GM19467 (cell line): Measurements from ENCODE around the gene TSPAN1.

ENCODE experiments used
- ATAC-seq: cut with Tn5 transposase; IDR thresholded peaks from one replicate; pipeline ENCODE4 v1.9.1; 2021; ENCODE audit warnings: mild to moderate bottlenecking, moderate library complexity; ENCODE audit not compliant: unreplicated experiment

TSPAN1 gene

GRCh38 chr1:46186076-46186475, 11.2 kb downstream of the TSPAN1 start:
- no peak for ATAC-seq

GRCh38 chr1:46187106-46187869, 12.4 kb downstream of the TSPAN1 start:
- no peak for ATAC-seq

- no peak for ATAC-seq
These were observed 13.6 kb downstream of the TSPAN1 start for GRCh38 chr1:46188295-46189030.

DNA sequence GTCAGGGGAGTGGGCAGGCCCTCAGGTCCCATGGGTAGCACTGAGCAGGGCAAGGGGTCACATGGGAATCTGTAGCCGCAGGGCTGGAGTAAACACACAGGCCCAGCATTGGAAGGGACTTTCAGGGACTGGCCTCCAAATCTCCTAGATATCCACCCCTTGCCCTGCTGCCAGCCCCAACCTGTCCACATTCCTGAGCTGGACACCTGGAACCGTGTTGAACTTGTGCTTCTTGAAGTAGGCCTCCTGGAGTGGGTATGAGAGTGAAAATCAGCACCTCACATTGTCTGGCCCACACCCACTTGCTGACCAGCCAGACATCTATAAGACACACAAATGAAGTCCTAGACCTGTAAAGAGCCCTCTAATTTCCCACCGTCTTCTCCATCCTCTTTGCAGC, 15.7 kb downstream of the TSPAN1 start:
- no peak for ATAC-seq

- no peak for ATAC-seq
These were observed 16.3 kb downstream of the TSPAN1 start for GRCh38 chr1:46191033-46191701.

- no peak for ATAC-seq
These were observed 17.3 kb downstream of the TSPAN1 start for GRCh38 chr1:46192171-46192570.

DNA sequence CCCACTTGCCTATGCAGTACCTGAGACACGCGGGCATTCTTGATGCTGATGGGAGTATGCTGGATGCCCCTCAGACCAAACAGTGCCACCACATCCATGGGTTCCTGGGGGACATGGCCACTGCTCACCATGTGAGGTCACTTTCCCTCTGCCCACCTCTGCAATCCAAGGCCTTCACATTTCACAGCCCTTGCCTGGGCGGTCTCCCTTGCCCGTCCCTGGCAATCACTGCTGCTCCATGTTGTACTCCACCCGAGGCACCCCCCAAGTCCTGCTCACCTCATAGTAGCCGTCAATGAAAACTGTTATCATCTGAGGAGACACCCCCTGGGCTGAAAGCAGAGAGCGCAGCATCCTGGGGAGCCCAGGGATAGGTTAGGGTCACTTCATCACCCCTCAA, 18.4 kb downstream of the TSPAN1 start:
- ATAC-seq = no peak

GRCh38 chr1:46193984-46194570, 19.2 kb downstream of the TSPAN1 start:
- ATAC-seq = no peak

- no peak for ATAC-seq
These were observed 19.8 kb downstream of the TSPAN1 start for GRCh38 chr1:46194641-46195193.

DNA sequence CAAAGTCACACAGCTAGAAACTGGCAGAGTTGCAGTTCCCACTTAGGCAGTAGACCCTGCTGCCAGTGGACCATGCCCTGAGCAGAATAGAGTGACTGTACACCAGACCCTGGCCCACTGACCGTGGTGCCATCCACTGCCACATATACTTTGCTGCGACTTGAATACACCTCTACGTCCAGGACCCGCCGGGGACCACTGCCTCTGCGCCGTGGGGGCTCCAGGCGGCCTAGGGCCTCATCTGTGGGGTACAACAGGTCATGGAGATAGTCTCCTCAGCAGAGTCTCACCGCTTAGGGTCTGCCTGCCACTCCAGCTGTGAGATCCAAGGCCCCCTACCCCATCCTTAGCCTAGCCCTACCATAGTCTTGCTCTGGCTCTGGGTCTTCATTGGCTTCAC, 21.7 kb downstream of the TSPAN1 start:
- no peak for ATAC-seq

GRCh38 chr1:46197560-46197963, 22.7 kb downstream of the TSPAN1 start:
- no peak for ATAC-seq

GRCh38 chr1:46197964-46198811, 23.3 kb downstream of the TSPAN1 start, which contains the start of gene POMGNT1:
POMGNT1 (minus strand) TSS chr1:46198434; CDS start chr1:46197821, 613 bp downstream.
- ATAC-seq = peak; percentile 74

GRCh38 chr1:46199233-46199749, 24.4 kb downstream of the TSPAN1 start:
- ATAC-seq = no peak

- no peak for ATAC-seq
These were observed 29.0 kb downstream of the TSPAN1 start for GRCh38 chr1:46203738-46204405.

DNA sequence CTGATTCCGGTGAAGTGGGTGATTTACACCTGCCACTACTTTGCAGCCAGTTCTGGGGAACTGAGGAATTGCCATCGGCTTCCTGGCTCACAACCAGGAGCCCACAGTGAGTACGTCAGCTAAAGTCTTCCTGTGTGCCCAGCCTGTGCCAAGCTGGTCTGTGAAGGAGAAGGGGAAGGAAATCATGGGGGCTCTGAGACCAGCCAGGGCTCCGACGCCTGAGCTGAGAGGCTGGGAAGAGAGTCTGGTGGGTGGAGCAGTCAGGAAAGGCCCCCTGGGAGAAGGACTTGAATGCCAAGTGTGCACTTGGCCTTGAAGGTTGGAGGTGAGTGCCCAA, 29.5 kb downstream of the TSPAN1 start:
- no peak for ATAC-seq

DNA sequence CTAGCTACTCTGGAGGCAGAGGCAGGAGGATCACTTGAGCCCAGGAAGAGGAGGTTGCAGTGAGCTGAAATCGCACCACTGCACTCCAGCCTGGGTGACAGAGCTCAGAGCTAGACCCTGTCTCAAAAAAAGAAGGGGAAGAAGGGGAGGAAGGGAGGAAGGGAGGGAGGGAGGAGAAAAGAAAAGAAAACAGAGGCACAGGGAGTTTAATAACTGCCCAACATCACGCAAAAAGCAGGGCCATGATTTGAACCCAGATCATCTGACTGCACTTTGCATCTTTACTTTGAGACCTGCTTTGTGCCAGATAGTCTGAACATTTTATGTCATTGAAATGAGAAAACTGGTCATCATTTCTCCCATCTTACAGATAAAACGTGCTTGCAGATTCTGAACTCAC, 30.3 kb downstream of the TSPAN1 start:
- ATAC-seq = no peak

DNA sequence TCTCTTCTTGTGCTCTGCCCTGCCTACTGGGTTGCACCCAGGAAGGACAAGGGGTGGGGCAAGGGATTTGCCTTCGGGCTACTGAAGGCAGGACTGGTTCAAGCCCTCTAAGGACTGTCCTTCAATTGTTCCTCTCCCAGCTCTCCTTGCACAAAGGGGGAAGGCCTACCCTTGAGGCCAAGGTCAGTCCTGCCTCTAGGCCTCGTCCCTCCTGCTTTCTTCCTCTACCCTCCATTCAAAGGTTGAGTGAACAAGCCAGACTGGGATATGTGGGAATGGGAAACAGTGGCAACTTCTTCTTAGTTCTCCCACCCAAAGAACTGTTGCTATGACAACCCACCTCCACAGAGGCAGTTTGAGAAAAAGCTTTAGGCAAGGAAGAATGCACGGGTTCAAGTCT, 30.9 kb downstream of the TSPAN1 start:
- no peak for ATAC-seq

DNA sequence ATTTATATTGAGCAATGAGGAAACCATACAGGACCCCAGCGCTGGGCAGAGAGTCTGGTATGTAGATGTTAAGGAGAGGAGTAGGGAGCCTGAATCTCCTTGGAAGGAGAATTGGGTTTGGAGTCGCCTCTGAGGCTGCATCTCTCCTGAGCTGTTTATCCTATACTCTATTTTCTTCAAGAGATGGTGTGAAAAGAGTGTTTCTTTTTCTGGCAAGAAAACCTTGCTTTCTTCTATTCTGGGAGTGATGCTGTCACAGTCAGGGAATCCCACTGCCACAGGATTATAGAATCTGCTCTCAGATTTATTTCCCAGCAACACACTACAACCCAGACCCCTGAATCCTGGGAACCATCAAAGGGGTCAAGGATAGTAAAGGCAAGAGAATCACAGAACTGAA, 31.5 kb downstream of the TSPAN1 start:
- no peak for ATAC-seq

GRCh38 chr1:46210561-46210960, 35.7 kb downstream of the TSPAN1 start:
- no peak for ATAC-seq

DNA sequence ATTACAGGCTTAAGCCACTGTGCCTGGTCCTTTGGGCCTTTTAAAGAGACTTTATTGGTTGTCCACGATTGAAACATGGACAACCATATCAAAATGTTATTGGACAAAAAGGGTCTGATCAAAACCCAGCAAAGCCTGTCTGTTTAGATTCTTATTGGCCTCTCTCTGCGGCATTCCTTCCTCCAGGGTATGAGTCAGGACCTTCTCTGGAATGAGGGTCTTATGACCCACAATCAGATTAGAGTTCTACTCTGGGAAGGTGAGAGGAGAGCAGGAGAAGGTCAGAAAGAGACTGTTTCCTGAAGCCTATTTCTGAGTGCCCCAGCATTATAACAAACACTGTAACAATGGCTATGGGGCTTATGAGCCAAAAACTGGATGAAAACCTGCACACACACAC, 36.2 kb downstream of the TSPAN1 start:
- no peak for ATAC-seq
